B cell (primary cell): Measurements from ENCODE around the gene TBL1XR1. TPM values are rescaled to one million over a fixed set of nuclear protein-coding genes. Genes with fewer than 3 reads are reported as not detected.

Experiments used
- ATAC-seq: fragments of 200-7000 bp; cut with Tn5 transposase; one replicate; pipeline ENCODE4 v1.10.0; 2021; ENCODE audit warnings: low read depth, mild to moderate bottlenecking, moderate number of reproducible peaks, moderate library complexity
- CTCF ChIA-PET: fragments of 350-600 bp; sonication (Branson Sonifier 250); formaldehyde crosslinking; loops from one replicate; lab custom pipeline; 2021; ENCODE audit warnings: antibody characterized with exemption, inconsistent platforms; lab: Charles Lee
- POLR2A ChIA-PET: fragments of 350-600 bp; sonication (Branson Sonifier 250); formaldehyde crosslinking; loops from one replicate; lab custom pipeline; 2021; ENCODE audit warnings: antibody characterized with exemption; lab: Charles Lee
- DNase-seq: peaks from one replicate; pipeline ENCODE4 v3.0.0; 2013
- H2AFZ ChIP-seq: 2 replicates; pipeline ENCODE4 v1.6.1; 2012; ENCODE audit warnings: mild to moderate bottlenecking, low read depth, low read length; ENCODE audit not compliant: insufficient read depth, poor library complexity, severe bottlenecking
- H3K27ac ChIP-seq, 2 donors: 1 replicate in 1 of 2; 2 replicates in 1 of 2; pipeline ENCODE4 v1.5.1; 2012 to 2013; ENCODE audit warnings: low read length in 2 of 2, mild to moderate bottlenecking in 2 of 2, moderate library complexity in 1 of 2
- H3K27me3 ChIP-seq, 4 experiments: fragments of 200-600 bp in 1 of 4; sonication (generic) in 1 of 4; replicated peaks in 1 of 4; 1 replicate in 2 of 4; 2 replicates in 2 of 4; pipeline versions ENCODE4 v1.6.1 to v1.7.0; 2013 to 2016; ENCODE audit warnings: low read length in 3 of 4, mild to moderate bottlenecking in 2 of 4, mixed read lengths in 1 of 4, moderate library complexity in 1 of 4; ENCODE audit not compliant: insufficient read depth in 4 of 4, control insufficient read depth in 3 of 4; ENCODE audit errors: control extremely low read depth in 1 of 4
- H3K36me3 ChIP-seq, 2 experiments: replicated peaks in 1 of 2; 1 replicate in 1 of 2; 2 replicates in 1 of 2; pipeline versions ENCODE4 v1.6.1 to v1.7.1; 2013; ENCODE audit warnings: low read length in 1 of 2; ENCODE audit not compliant: insufficient read depth in 2 of 2, control insufficient read depth in 1 of 2; ENCODE audit errors: control extremely low read depth in 1 of 2, extremely low read depth in 1 of 2
- H3K4me1 ChIP-seq, 2 donors: fragments of 200-600 bp in 1 of 2; sonication (generic) in 1 of 2; 1 replicate in 1 of 2; 2 replicates in 1 of 2; pipeline versions ENCODE4 v1.5.1 to v1.6.1; 2013 to 2017; ENCODE audit warnings: low read length in 2 of 2; ENCODE audit not compliant: control insufficient read depth in 2 of 2, insufficient read depth in 2 of 2
- H3K4me2 ChIP-seq: replicated peaks from 2 replicates; pipeline ENCODE3; 2012; ENCODE audit warnings: mild to moderate bottlenecking, low read depth, low read length; ENCODE audit not compliant: poor library complexity, severe bottlenecking
- H3K4me3 ChIP-seq, 5 experiments: fragments of 200-600 bp in 1 of 5; sonication (generic) in 1 of 5; 1 replicate in 3 of 5; 2 replicates in 2 of 5; pipeline versions ENCODE4 v1.5.1 to v1.7.0; 2011 to 2016; ENCODE audit warnings: low read length in 4 of 5, mild to moderate bottlenecking in 4 of 5, low read depth in 2 of 5, control low read depth in 1 of 5, moderate library complexity in 1 of 5; ENCODE audit not compliant: insufficient read depth in 1 of 5; ENCODE audit errors: control extremely low read depth in 1 of 5, extremely low read depth in 1 of 5
- H3K79me2 ChIP-seq: fragments of 200-600 bp; sonication (generic); one replicate; pipeline ENCODE4 v1.6.0; 2016; ENCODE audit warnings: low read length; ENCODE audit not compliant: control insufficient read depth, insufficient read depth
- H3K9ac ChIP-seq: fragments of 200-600 bp; sonication (generic); 2 replicates; pipeline ENCODE4 v1.6.1; 2017; ENCODE audit warnings: mild to moderate bottlenecking, low read length, moderate library complexity
- H3K9me3 ChIP-seq, 3 donors: one replicate each; pipeline versions ENCODE4 v1.6.1 to v1.7.1; 2013; ENCODE audit warnings: low read length in 2 of 3; ENCODE audit not compliant: control insufficient read depth in 2 of 3, insufficient read depth in 1 of 3; ENCODE audit errors: control extremely low read depth in 1 of 3
- H4K20me1 ChIP-seq: 2 replicates; pipeline ENCODE4 v1.6.0; 2012; ENCODE audit warnings: mild to moderate bottlenecking, low read length; ENCODE audit not compliant: insufficient read depth, control insufficient read depth, poor library complexity, severe bottlenecking
- H3K27ac Mint-ChIP-seq: one replicate; pipeline ENCODE4 v1.8.0; 2021; ENCODE audit warnings: mixed read lengths
- H3K27me3 Mint-ChIP-seq: one replicate; pipeline ENCODE4 v1.8.0; 2021; ENCODE audit warnings: mixed read lengths
- H3K4me1 Mint-ChIP-seq: one replicate; pipeline ENCODE4 v1.8.0; 2021; ENCODE audit warnings: mixed read lengths
- H3K4me3 Mint-ChIP-seq: one replicate; pipeline ENCODE4 v1.8.0; 2021; ENCODE audit warnings: mixed read lengths
- H3K9me3 Mint-ChIP-seq: one replicate; pipeline ENCODE4 v1.8.0; 2022; ENCODE audit warnings: mixed read lengths; ENCODE audit not compliant: insufficient read depth
- EZH2 ChIP-seq: IDR thresholded peaks from 2 replicates; pipeline ENCODE4 v1.6.1; 2012; ENCODE audit warnings: borderline replicate concordance, low read depth, mild to moderate bottlenecking, moderate library complexity, low read length; ENCODE audit not compliant: insufficient read depth, poor library complexity, severe bottlenecking
- WGBS: methylation state at CpG from one replicate; pipeline ENCODE4 v1.1.5; 2013; ENCODE audit warnings: missing lambda C conversion rate; ENCODE audit not compliant: insufficient coverage; 5-methylcytosine and 5-hydroxymethylcytosine counted together
- intact Hi-C: fragments of 100-400 bp; cut with micrococcal nuclease; formaldehyde crosslinking; loops from one replicate; pipeline ENCODE4 v1.10.0; 2022
- polyA plus RNA-seq: library from polyadenylated mRNA; depleted of rRNA; stranded (reverse); fragments of >200 nt; gene quantifications from 2 replicates; pipeline ENCODE4 v1.2.3, GENCODE V29; 2012
- total RNA-seq, 2 donors: library from RNA; stranded (reverse); fragments of 120-200 nt in 1 of 2; gene quantifications; 1 replicate in 1 of 2; 2 replicates in 1 of 2; pipeline versions ENCODE4 v1.2.3 to v1.2.4, GENCODE V29; 2013 to 2022
- TF ChIP-seq, protein P1 (sequence below): fragments of 200-600 bp; IDR thresholded peaks from one replicate; pipeline ENCODE4 v1.8.0; 2022; ENCODE audit warnings: antibody characterized with exemption, mild to moderate bottlenecking

The TBL1XR1 gene
- total and polyA plus RNA-seq, 2 donors (not counting 1 experiment from before 2014, with no cell fraction given) = 17.6 to 128 TPM

DNA sequence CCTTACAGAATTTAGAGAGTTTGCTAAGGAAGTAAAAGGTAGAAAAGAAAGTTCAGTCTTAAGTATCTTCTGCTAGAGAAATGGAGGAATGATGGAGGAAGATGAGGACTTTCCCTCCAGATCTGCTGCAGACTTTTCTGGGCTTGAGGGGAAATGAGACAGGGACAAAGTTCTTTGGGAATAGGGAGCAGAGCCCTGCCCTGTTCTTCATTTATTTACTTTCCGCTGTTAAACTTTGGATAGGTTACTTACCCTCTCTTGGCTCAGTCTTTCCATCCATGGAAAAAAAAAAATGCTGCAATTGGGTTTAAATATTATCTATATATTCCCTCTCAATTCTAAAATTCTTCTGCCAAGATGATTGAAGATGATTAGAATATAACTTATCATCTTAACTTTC is 202.9 kb downstream of the TBL1XR1 start:
- no peak overlapping the region for H3K4me3 ChIP-seq
- WGBS = no CpG with 5 or more reads among the region's 1 CpG
- no peaks in the 10 kb centered on the region for H3K79me2 ChIP-seq
- Mint-ChIP-seq H3K9me3 (peaks cover 3% of the 10 kb centered on the region), H3K4me1 (no peaks in the 10 kb centered on the region), H3K27me3 (peaks cover 4% of the 10 kb centered on the region), H3K4me3 (no peak overlapping the region), H3K27ac (no peak overlapping the region)
- no peaks in the 10 kb centered on the region for H3K36me3 ChIP-seq
- TF ChIP-seq, protein P1, sequence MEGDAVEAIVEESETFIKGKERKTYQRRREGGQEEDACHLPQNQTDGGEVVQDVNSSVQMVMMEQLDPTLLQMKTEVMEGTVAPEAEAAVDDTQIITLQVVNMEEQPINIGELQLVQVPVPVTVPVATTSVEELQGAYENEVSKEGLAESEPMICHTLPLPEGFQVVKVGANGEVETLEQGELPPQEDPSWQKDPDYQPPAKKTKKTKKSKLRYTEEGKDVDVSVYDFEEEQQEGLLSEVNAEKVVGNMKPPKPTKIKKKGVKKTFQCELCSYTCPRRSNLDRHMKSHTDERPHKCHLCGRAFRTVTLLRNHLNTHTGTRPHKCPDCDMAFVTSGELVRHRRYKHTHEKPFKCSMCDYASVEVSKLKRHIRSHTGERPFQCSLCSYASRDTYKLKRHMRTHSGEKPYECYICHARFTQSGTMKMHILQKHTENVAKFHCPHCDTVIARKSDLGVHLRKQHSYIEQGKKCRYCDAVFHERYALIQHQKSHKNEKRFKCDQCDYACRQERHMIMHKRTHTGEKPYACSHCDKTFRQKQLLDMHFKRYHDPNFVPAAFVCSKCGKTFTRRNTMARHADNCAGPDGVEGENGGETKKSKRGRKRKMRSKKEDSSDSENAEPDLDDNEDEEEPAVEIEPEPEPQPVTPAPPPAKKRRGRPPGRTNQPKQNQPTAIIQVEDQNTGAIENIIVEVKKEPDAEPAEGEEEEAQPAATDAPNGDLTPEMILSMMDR = no peak
- no peak for TF ChIP-seq EZH2
- CTCF ChIA-PET = no interaction called here
- H3K9me3 ChIP-seq = peaks cover 0 to 4% (median 0%) of the 10 kb centered on the region in 3 donors
- no peaks in the 10 kb centered on the region for H3K4me1 ChIP-seq
- intact Hi-C loops = no loop called here
- no peaks in the 10 kb centered on the region for H3K27me3 ChIP-seq
- POLR2A ChIA-PET = no interaction called here
- H4K20me1 ChIP-seq = no peaks in the 10 kb centered on the region
- no peak overlapping the region for H3K4me2 ChIP-seq
- DNase-seq = no peak
- no peak overlapping the region for H2AFZ ChIP-seq
- no peak overlapping the region for H3K9ac ChIP-seq
- H3K27ac ChIP-seq = no peak overlapping the region
- ATAC-seq = no peak

DNA sequence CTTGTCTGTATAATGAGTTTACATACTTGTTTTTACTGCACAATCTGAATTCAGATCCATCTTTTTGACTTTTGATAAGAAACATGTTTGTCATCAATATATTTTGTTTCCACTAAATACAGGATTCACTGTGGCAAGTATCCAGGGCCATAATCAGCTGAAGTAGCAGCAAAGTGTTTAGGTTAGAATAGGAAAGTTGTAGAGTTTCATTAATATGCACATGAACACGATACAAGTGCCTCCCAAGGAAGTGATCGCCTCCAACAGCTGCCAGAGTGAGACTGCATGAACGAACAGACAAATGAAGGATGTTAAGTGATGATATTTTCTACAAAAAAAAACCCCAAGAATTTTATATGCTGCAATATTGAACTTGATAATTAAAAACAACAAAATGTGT is 204.3 kb downstream of the TBL1XR1 start:
- intact Hi-C loops = no loop called here
- Histone ChIP-seq H3K36me3 (no peaks in the 10 kb centered on the region), H3K4me3 (no peak overlapping the region), H3K27me3 (no peaks in the 10 kb centered on the region), H3K79me2 (no peaks in the 10 kb centered on the region), H3K27ac (no peak overlapping the region), H3K4me1 (no peaks in the 10 kb centered on the region), H3K4me2 (no peak overlapping the region), H3K9ac (no peak overlapping the region), H3K9me3 (peaks cover 0 to 4% (median 0%) of the 10 kb centered on the region in 3 donors), H4K20me1 (no peaks in the 10 kb centered on the region), H2AFZ (no peak overlapping the region)
- TF ChIP-seq, protein P1 = no peak
- TF ChIP-seq EZH2 = no peak
- ChIA-PET CTCF (no interaction called here), POLR2A (no interaction called here)
- peaks cover 3% of the 10 kb centered on the region for H3K9me3 Mint-ChIP-seq
- DNase-seq = no peak
- WGBS = no CpG with 5 or more reads among the region's 3 CpGs
- H3K4me3 Mint-ChIP-seq = no peak overlapping the region
- H3K4me1 Mint-ChIP-seq = no peaks in the 10 kb centered on the region
- ATAC-seq = no peak
- H3K27me3 Mint-ChIP-seq = peaks cover 4% of the 10 kb centered on the region
- H3K27ac Mint-ChIP-seq = no peak overlapping the region
